Measurements from ENCODE around the gene ANGPTL5.
"Not testable (repeated sequence)": the region's sequence is repeated elsewhere in the genome, so short reads cannot be mapped to it uniquely, and the experiment has no call there.

ANGPTL5 gene

DNA sequence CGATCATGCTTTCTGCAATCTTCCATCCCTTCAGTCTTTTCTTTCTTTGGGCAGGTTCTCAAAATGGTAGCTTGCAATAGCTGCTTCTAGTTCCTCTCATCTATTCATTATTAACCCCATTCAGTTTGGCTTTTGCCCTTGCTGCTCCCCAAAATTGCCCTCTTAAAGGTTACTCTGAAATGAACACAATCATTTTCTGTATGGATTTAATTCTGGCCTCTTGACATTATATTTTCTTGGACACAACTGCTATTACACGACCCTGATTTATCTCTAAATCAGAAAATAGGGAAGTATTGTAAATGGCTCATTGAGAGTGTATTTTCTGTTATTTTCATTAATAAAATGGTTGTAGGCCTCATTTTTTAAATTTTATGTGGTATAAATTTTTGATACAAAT is at the start of gene ANGPTL5:
ANGPTL5 (minus strand) TSS at position 101 of the 400 bp plus-strand sequence. CDS start 8,613 bp downstream, outside the sequence.
- in situ Hi-C loops (cut with MboI; ENCODE audit: low sequenced_read_pairs): no loop called here

DNA sequence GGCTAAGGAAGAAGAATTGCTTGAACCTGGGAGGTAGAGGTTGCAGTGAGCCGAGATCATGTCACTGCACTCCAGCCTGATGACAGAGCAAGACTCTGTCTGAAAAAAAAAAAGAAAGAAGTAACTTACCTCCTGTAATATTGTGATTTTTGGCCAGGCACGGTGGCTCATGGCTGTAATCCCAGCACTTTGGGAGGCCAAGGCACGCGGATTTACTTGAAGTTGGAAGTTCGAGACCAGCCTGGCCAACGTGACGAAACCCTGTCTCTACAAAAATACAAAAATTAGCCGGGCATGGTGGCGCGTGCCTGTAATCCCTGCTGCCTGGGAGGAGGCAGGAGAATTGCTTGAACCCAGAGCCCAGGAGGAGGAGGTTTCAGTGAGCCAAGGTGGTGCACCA is 47.9 kb upstream of the ANGPTL5 start:
- in situ Hi-C loops (cut with MboI; ENCODE audit: low sequenced_read_pairs): not testable (repeated sequence)

DNA sequence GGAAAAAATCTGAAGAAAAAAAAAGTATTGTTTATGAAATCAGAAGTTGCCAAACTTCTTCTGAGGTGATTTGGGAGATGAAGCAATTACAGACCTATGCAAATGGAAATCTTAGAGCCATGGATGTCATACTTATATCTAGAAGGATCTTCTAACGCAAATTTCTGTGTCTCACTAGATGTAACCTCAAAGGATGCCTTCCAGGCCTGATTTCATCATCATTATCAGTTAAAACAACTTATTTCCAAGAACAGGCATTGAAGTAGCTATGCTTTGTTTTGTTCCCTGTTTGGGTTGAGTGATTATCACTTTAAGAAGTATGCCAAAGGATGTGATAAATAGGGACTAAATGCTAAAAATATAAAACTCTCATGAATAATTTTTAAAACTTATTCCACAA is 43.9 kb upstream of the ANGPTL5 start:
- in situ Hi-C loops (cut with MboI; ENCODE audit: low sequenced_read_pairs): no loop called here

DNA sequence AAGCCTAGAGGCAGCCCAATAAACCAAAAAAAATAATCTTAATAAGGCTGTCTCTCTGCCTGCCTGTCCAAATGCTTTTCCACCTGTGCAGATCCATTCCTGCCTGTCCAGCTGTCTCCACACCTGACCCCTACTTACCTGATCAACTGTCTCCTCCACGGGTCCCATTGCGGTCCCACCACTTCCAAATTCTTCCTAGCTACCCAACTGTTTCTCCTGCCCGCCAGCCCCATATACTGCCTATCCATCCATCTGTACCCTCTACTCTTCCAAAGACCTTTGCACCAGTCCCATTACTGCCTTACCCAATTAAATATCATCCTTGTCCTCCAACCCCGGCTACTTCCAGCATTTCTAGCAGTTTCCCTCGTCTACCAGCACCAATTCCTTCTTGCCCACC is 39.4 kb upstream of the ANGPTL5 start:
- in situ Hi-C loops (cut with MboI; ENCODE audit: low sequenced_read_pairs): no loop called here

DNA sequence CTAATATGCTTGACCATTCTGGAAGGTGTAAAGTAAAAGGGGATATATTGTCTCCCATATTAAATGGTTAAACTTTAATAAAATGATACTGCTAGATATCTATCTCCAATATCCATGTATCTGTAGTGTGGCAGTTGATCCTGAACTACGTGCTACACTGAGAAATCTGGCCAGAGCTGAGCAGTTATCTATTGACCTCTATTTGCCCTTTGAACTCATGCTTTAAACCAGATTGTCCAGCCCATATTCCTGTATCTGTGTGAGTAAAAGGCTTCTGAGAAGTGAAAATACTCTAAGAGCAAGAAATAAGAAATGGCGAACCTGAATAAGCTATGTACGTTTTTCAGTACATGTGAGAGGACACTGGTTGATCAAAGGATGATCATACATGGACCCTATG is 39.0 kb upstream of the ANGPTL5 start:
- in situ Hi-C loops (cut with MboI; ENCODE audit: low sequenced_read_pairs): no loop called here

DNA sequence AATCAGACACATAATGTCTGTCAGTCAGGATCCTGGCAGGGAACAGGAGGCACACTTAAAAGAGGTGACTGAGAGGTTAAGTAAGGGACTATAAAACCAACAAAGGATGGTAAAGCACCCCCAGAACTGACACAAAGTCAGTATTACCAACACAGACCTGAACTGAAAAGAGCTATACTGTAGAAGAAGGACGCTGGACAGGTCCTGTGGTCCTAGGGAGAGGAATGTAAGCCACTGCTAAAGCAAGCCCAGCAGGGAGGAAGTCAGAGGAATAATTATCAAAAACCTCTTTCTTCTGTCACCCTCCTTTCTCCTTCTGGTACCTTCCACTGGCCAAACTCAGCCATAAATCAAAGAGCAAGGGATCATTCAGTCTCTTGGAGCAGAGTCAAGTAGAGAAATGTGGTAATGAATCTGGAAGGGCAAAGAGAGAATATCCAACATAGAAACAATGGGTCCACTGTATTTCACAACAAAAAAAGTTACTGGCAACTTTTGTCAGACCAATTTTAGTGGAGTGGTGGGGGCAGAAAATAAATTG is 33.4 kb upstream of the ANGPTL5 start:
- in situ Hi-C loops (cut with MboI; ENCODE audit: low sequenced_read_pairs): no loop called here

DNA sequence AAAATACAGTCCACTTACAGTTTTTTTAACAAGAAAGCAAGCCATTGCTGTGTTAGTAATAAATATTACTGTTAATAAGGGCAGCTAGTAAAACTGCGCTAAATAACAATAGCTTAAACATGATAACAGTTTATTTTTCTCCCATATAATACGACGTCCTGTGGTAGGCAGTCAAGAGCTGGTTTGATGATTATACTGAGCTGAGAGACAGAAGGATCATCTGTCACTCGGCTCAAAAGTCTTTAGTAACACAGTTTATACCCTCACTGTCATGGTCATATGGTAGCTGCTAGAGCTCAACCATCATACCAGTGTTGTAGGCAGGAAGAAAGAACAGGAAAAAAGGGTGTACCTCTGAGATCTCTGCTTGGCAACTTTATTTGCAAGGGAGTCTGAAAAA is 29.1 kb upstream of the ANGPTL5 start:
- in situ Hi-C loops (cut with MboI; ENCODE audit: low sequenced_read_pairs): no loop called here

DNA sequence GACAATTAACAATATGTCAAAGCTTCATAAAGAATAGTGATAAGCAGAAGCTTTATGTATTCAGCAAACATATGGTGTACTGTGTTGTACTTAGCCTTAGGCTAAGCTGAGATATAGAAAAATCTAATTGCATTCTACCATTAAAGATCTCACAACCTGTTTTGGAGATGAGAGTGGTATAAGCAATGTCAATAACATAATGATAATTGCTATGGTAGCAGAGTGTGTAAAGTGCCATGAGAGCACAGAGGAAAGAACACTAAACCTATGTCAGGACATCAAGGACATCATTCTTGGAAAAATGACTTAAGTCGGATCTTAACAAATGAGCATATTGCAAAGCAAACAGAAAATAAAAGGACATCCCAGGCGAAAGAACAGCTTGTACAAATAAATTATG is 28.6 kb upstream of the ANGPTL5 start:
- in situ Hi-C loops (cut with MboI; ENCODE audit: low sequenced_read_pairs): no loop called here

DNA sequence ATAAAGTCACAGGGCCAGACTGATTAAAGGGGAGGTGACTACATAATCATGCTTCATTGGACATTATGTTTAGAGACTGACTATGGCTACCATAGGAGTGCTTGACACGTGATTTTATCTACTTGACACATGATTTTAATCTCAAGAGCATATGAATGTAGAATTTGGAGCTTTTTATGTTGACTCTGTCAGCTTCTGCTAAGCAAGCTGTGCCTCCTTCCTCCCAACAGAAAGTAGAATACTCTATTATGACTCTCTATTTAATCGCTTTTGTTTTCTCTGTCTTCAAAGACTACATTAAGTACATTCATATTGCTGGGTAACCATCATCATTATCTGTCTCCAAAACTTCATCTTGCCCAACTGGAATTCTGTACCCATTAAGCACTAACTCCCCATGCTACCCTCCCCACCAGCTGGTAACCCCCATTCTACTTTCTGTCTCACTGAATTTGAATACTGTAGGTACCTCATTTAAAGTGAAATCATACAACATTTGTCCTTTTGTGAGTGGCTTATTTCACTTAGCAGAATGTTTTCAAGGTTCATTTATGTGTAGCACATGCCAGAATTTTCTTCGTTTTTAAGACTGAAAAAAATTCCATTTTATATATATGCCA is 24.7 kb upstream of the ANGPTL5 start:
- in situ Hi-C loops (cut with MboI; ENCODE audit: low sequenced_read_pairs): no loop called here

DNA sequence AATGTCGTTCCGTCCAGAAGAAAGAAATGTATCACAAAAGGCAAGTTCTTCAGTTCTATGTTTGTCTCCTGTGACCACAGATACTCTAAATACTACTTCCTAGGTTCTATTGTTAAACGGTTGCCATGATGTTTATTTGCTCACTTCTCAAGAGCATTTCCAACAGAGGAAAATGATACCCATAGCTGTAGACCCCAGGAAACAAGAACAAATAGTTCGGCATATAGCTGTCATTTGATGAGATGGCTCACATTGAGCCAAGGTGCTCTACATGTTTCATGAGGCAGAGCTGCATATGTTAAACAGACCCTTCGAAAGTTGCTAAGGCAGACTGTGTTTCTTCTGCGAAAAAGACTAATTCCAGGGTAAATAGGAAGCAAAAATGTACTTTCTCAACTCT is 15.4 kb upstream of the ANGPTL5 start:
- in situ Hi-C loops (cut with MboI; ENCODE audit: low sequenced_read_pairs): no loop called here

DNA sequence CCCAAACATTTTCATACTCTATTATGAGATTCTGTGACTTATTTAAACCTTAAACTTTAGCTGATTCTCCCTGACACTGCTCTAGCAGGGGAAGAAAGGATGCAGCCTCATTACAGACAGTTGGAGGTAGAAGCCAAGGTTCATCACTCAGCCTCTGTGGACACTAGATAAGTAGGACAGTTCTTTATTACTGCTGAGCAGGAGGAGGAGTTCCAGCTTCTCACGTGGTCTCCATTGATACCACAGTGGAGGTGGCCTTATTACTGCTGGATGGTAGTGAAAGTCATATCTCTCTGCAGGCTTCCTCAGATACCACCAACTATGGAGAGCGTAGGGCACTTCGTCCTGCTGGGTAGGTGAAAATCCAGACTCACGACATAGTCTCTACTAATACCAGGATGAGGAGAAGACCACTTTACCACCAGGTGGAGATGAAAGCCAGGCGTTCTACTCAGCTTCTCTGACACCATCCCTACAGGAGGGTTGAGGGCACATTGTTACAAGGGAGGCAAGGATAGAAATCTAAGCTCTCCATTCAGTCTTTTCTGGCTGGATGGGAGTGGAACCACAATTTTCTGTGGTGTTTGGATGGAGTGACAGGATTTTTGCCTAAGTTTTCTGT is 13.1 kb upstream of the ANGPTL5 start:
- in situ Hi-C loops (cut with MboI; ENCODE audit: low sequenced_read_pairs): no loop called here

DNA sequence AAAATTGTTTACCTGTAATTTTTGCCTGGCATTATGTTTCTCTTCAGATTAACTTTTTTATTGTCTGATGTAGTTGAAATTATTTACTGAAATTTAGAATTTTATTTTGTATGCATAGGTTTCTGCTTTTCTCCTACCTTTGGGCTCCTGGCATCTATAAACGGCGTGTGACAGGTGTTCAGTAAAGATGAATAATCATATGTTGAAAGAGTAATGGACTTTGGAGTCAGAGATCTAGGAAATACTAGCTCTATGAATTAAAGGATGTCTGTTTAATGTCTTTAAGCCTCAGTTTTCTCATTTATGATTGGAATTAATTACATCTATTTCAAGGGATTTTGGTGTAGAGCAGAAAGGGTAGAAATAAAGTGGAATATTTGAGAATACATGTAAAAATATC is 7.2 kb upstream of the ANGPTL5 start:
- in situ Hi-C loops (cut with MboI; ENCODE audit: low sequenced_read_pairs): no loop called here

DNA sequence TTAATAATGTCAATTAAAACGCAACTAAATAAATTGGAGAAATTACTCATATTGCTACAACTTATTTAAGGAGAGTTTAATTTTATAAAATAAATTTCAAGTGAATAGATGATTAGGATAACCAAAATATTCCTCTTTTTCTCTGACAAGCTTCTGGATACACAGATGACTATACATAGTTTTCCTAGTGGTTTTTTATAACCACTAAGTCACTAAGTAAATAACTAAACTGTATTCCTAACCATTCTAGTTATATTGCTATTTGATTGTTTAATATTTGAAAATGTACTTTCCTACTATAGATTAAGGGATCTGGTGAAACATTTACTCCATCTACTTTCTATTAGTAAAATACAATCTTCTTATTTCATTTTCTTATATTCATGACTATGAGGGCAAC is 4.7 kb upstream of the ANGPTL5 start:
- in situ Hi-C loops (cut with MboI; ENCODE audit: low sequenced_read_pairs): no loop called here

DNA sequence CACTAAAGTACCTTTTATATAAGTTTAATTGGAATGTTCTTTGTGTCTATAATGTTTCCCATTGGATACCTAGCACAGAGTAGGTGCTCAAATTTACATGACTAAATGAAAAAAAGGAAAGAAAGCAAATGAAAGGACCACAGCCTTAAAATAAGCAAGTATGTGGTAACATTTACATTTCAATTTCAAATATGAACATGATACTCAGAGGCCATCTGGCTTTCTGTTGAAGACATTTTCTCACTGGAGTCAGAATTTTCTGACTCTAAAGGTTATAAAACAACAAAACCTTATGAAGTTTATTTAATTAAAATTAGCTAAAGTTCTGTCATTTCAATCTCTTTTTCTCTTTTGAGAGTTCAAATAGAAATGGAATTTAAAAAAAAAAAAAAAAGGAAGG is 904 bp upstream of the ANGPTL5 start:
- in situ Hi-C loops (cut with MboI; ENCODE audit: low sequenced_read_pairs): no loop called here

DNA sequence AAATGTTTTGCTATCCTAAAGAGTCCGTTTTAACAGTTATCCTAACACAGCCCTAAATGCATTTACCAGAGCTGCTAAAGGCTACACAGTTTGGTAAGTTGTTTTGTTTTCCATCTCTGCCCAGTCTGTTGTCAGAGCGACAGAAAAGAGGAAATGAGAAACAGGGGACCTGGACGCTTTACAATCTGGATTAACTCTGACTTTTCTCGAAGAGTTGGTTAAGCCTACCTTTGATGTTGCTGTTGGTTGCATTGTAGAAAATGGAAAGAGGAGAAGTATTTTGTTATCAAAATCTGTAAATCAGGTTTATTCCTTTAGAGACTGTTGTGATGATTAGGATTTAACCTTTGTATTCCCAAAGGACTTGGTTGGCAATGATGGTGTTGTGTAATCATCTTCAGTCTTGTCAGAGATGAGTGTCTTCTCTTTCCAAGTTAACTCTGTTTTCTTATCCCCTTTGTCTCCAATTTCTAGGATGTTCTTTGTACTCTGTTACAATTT is 481 bp downstream of the ANGPTL5 start:
- in situ Hi-C loops (cut with MboI; ENCODE audit: low sequenced_read_pairs): no loop called here

DNA sequence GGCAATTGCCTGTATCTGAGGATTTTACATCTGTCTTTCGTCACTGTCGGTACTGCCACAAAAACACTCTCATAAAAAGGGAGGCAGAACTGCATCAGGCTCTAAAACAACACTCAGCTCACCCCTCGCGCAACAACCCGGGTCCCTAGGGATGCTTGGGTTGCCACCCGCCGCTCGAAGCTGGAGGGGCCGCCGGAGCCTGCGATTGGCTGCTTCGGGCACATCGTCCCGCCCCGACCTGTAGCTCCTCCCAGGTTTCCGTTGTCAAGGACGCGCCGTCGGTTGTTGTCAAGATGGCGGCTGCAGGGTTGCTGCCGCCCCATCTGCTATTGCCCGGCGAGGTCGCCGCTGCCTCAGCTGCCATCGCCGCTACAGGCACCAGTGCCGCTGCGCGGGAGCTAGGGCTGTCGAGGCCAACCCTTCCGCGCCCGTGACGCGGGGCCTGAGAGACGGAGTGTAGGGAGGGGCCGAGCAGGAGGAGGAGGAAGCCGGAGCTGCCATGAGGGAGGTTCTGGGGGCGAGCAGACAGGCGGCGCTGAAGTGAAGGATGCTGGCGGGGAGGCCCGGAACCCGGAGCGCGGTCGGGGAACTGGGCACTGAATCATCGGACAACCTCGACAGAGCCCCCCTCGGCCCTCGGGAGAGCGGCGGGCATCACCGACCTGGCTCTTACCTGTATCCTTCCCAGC is 1.4 kb downstream of the ANGPTL5 start, which contains the start of gene CEP126:
CEP126 (plus strand) TSS at position 273 of the 689 bp plus-strand sequence; CDS start at position 548, 275 bp downstream.
- in situ Hi-C loops (cut with MboI; ENCODE audit: low sequenced_read_pairs): no loop called here

DNA sequence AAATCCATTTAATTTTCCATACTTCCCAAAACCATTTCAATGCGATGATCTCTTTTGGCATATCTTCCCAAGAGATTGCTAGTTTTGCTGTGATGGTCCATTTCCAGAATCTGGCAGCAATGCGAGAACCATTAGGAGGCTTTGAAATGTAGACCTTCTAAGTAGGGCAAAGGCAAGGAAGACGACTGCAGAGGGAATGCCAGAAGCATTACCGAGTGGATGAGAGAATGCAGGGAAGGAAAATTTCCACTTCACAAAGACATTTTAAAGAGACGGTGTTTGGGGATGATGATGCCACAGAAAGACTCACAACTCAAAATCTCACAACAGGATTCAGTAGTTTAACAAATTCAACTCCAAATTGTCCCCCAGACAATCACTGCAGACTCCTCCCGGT is 2.0 kb downstream of the ANGPTL5 start:
- in situ Hi-C loops (cut with MboI; ENCODE audit: low sequenced_read_pairs): no loop called here

DNA sequence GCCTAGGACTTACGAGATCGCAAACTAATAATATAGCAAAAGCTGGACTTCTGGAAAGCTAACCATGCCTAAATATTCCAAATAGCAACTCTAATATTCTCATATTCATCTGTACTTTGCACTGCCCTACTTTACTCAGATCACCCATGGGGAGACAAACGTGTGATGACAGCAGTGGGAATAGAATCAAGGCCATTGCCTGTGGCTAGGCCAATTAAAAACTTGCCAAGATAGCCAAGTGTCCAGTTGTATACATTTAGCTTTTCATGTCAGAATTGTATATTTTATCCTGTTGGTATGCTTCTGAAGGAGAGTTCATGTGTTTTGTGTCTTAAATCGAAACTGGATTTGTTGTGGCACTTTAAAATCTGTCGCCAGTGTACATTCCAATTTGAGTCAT is 2.7 kb downstream of the ANGPTL5 start:
- in situ Hi-C loops (cut with MboI; ENCODE audit: low sequenced_read_pairs): no loop called here

DNA sequence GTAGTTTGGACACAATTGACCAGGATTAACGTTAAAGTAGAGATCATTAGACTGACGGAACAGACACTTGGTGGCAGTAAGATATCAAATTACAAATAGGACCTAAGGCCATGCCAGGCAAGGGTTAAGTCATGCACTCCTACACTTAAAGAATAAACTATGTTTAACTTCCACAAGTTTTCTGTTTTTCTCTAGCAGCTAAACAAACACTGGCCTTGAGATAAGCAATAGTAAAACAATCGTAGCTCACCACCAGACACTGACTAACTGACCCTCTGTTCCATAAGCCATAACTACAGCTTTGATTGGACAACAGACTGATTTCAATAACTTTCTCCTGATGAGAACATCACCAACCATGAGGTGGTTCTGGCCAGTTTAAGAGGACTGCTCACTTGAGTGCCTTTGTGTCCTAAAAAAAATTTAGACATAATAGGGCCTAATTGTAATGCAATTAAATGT is 3.5 kb downstream of the ANGPTL5 start:
- in situ Hi-C loops (cut with MboI; ENCODE audit: low sequenced_read_pairs): no loop called here

DNA sequence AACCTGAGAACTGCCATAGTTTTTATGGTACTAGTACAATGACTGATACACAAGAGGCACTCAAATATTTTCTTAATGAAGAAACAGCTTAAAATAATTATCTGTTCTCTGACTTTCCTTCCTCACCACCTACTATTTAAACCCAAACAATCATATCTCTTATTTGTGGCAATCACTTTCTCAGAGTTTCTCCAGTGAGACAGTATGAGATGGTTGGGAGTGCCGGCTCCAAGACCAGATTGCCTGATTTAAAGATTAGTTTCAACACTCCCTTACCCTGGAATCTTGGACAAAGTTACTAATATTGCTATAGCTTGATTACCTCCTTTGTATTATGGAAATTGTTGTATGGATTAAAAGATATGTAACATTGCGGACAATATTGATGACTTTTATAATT is 7.2 kb downstream of the ANGPTL5 start:
- in situ Hi-C loops (cut with MboI; ENCODE audit: low sequenced_read_pairs): no loop called here

DNA sequence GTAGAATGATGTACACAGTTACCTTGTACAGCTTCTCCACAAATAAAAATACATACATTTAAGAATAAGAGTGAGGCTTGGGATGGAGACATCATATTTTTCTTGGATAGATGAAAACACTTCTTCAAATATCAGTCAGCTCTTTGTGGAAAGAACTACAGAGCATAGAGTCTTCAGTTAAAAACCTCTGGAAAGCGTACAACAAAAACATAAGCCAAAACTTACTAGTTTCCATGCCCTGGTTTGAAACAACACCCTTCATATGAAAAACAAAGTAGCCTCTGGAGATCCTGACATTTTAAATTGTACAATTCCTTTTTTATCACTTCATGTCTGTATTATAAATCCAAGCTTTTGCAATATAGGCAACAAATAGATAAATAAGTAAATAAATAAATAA is 8.5 kb downstream of the ANGPTL5 start:
- in situ Hi-C loops (cut with MboI; ENCODE audit: low sequenced_read_pairs): no loop called here

DNA sequence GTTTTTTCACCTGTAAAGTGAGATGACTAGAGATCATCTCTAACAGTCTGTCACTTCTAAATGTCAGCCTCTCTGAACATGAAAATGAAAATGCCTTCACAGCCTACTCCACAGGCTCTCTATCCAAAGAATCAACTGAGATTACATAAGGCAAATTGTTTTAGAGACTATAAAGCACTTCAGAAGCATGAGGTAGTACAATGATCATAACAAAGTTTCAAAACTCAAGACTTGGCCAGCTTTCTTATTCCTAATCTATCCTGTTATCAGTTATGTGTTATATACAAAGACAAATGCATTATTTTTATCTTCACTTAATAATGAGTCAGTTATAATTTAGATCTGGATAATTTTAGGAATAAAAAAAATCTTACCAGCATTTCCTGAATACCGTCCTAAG is 21.8 kb downstream of the ANGPTL5 start:
- in situ Hi-C loops (cut with MboI; ENCODE audit: low sequenced_read_pairs): no loop called here
